Stomach (tissue), 9 donors: ENCODE results near the gene DYNLL1. TPM values are rescaled to one million over a fixed set of nuclear protein-coding genes. Genes with fewer than 3 reads are reported as not detected.

Experiments
- DNase-seq, 2 donors: peaks; one replicate each; pipeline versions ENCODE4 v3.0.0 to v3.0.0-alpha.2; 2013 to 2019
- H3K27ac ChIP-seq, 5 donors: fragments of 200-600 bp in 4 of 5; sonication (generic) in 4 of 5; one replicate each; pipeline ENCODE4 v1.5.1; 2013 to 2019; ENCODE audit warnings: mild to moderate bottlenecking in 1 of 5, moderate library complexity in 1 of 5
- H3K27me3 ChIP-seq, 3 donors: fragments of 200-600 bp; sonication (generic); one replicate each; pipeline ENCODE4 v1.5.1; 2017 to 2019; ENCODE audit warnings: mixed run types in 1 of 3
- H3K36me3 ChIP-seq, 4 donors: fragments of 200-600 bp; sonication (generic); 1 replicate in 3 of 4; 2 replicates in 1 of 4; pipeline ENCODE4 v1.5.1; 2016 to 2019
- H3K4me1 ChIP-seq, 4 donors: fragments of 200-600 bp; sonication (generic); one replicate each; pipeline ENCODE4 v1.5.1; 2016 to 2019
- H3K4me3 ChIP-seq, 4 donors: fragments of 200-600 bp; sonication (generic) in 3 of 4; one replicate each; pipeline ENCODE4 v1.5.1; 2016 to 2019; ENCODE audit warnings: mild to moderate bottlenecking in 1 of 4
- H3K9me3 ChIP-seq, 4 donors: fragments of 200-600 bp; sonication (generic); one replicate each; pipeline ENCODE4 v1.5.1; 2016 to 2019
- EP300 ChIP-seq: sonication (generic); formaldehyde crosslinking; IDR thresholded peaks from one replicate; pipeline ENCODE4 v1.6.1; 2017; ENCODE audit warnings: antibody characterized with exemption
- POLR2A ChIP-seq, 4 donors: fragments of 450-650 bp; IDR thresholded peaks; one replicate each; pipeline ENCODE4 v1.6.1; 2016; ENCODE audit warnings: antibody characterized with exemption in 4 of 4, control low read depth in 2 of 4, mild to moderate bottlenecking in 1 of 4, moderate library complexity in 1 of 4
- POLR2AphosphoS5 ChIP-seq, 3 donors: sonication (generic); formaldehyde crosslinking; IDR thresholded peaks; one replicate each; pipeline ENCODE4 v1.6.1; 2016; ENCODE audit warnings: antibody characterized with exemption in 3 of 3
- WGBS, 5 donors: extraction: QIAGEN DNeasy Blood & Tissue Kit in 3 of 5; methylation state at CpG; one replicate each; pipeline versions ENCODE4 v1.1.5 to v1.1.7; 2013 to 2018; 5-methylcytosine and 5-hydroxymethylcytosine counted together
- intact Hi-C: fragments of 100-400 bp; cut with DNase I; formaldehyde crosslinking; loops from one replicate; pipeline ENCODE4 v1.15.1; 2023; ENCODE audit warnings: low total_unique reads
- polyA plus RNA-seq, 3 donors: library from polyadenylated mRNA; stranded (reverse); fragments of 200-250 nt; gene quantifications; one replicate each; pipeline ENCODE4 v1.2.3, GENCODE V29; 2013
- total RNA-seq, 5 donors: library from RNA; depleted of rRNA; stranded (reverse); fragments of >200 nt; gene quantifications; one replicate each; pipeline versions ENCODE4 v1.1.0 to v1.2.3, GENCODE V29; 2014 to 2016
- TF ChIP-seq, protein P1 (sequence below), 7 experiments: fragments of 450-650 bp in 4 of 7; fragments of 200-600 bp in 3 of 7; sonication (generic) in 3 of 7; IDR thresholded peaks; one replicate each; pipeline ENCODE4 v1.5.1; 2016 to 2019; ENCODE audit warnings: antibody characterized with exemption in 7 of 7, control low read depth in 2 of 7, mild to moderate bottlenecking in 1 of 7
- donor health status: healthy with polysubstance abuse.
- donor health status: Bipolar disorder and iron deficiency.
- donor health status: healthy.

DYNLL1 gene
- total and polyA plus RNA-seq, 8 donors, result 27.2 to 580 (median 174) TPM

DNA sequence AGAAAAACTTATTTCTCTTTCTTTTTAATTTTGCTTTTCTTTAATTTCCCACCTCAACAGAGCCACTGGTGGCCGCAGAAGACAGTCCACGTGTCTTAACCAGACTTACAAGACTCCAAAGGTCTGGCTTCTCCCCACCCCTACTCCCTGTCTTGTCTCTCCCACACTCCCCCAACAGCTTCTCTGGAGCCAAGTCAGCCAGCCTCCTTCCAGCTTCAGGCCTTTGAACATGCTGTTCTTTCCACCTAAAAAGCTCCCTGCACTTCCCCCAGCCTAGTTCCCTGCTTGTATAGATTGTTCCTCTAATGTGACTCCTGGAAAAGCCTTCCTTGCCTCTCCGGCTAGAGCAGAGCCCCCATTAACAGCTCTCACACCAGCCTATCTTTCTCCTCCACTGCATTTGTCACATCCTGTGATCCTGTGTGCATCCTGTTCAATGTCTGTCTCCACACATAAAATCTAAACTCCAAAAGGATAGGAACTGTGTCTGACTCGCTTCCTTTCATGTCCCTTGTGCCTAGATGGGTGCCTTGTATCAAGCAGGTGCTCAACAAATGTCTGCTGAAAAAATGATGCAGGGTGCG, 7.8 kb upstream of the DYNLL1 start:
- intact Hi-C loops, result no loop called here
- peak overlapping the region in 1 of 5 donors; percentile 8 for H3K27ac ChIP-seq
- TF ChIP-seq, protein P1, sequence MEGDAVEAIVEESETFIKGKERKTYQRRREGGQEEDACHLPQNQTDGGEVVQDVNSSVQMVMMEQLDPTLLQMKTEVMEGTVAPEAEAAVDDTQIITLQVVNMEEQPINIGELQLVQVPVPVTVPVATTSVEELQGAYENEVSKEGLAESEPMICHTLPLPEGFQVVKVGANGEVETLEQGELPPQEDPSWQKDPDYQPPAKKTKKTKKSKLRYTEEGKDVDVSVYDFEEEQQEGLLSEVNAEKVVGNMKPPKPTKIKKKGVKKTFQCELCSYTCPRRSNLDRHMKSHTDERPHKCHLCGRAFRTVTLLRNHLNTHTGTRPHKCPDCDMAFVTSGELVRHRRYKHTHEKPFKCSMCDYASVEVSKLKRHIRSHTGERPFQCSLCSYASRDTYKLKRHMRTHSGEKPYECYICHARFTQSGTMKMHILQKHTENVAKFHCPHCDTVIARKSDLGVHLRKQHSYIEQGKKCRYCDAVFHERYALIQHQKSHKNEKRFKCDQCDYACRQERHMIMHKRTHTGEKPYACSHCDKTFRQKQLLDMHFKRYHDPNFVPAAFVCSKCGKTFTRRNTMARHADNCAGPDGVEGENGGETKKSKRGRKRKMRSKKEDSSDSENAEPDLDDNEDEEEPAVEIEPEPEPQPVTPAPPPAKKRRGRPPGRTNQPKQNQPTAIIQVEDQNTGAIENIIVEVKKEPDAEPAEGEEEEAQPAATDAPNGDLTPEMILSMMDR (IDR thresholded peaks at IDR 0.05), result no peak
- TF ChIP-seq POLR2AphosphoS5 (IDR thresholded peaks at IDR 0.05), result no peak
- no peak for TF ChIP-seq EP300
- no peak for TF ChIP-seq POLR2A (IDR thresholded peaks at IDR 0.05)
- no peak for DNase-seq
- H3K27me3 ChIP-seq, result no peaks in the 10 kb centered on the region
- no peak overlapping the region for H3K4me3 ChIP-seq
- no peaks in the 10 kb centered on the region for H3K9me3 ChIP-seq
- peaks cover 0 to 21% (median 17%) of the 10 kb centered on the region in 4 donors for H3K36me3 ChIP-seq
- H3K4me1 ChIP-seq, result no peaks in the 10 kb centered on the region
- 76 to 78% (median 76%) methylated on average over 5 of the region's 5 CpGs for WGBS, 5 donors

DNA sequence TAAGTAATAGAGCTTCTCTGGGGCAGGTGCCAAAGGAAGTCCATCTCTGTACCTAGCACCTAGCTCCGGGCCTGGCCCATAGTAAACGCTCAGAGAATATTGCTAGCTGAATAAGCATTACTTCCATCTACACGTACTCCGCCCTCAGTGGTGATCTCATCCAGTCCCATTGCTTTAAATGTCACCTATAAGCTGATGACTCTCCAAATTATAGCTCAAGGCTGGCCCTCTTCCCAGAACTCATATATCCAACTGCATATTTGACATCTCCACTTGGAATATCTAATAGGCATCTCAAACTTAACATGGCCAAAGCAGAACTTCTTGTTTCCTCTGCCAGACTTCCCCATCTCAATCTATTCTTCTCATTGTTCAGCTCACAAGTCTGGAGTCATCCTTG, 6.9 kb upstream of the DYNLL1 start:
- Histone ChIP-seq H3K4me3 (no peak overlapping the region), H3K4me1 (no peaks in the 10 kb centered on the region), H3K9me3 (no peaks in the 10 kb centered on the region), H3K36me3 (peaks cover 0 to 21% (median 17%) of the 10 kb centered on the region in 4 donors), H3K27me3 (no peaks in the 10 kb centered on the region), H3K27ac (no peak overlapping the region)
- TF ChIP-seq EP300 (no peak), POLR2AphosphoS5 (IDR thresholded peaks at IDR 0.05) (no peak), POLR2A (IDR thresholded peaks at IDR 0.05) (no peak)
- TF ChIP-seq, protein P1 (IDR thresholded peaks at IDR 0.05), result no peak
- WGBS, 5 donors, result 83 to 99% (median 88%) methylated on average over 4 of the region's 4 CpGs
- intact Hi-C loops, result no loop called here
- peak in 1 of 2 donors; percentile 36 for DNase-seq

DNA sequence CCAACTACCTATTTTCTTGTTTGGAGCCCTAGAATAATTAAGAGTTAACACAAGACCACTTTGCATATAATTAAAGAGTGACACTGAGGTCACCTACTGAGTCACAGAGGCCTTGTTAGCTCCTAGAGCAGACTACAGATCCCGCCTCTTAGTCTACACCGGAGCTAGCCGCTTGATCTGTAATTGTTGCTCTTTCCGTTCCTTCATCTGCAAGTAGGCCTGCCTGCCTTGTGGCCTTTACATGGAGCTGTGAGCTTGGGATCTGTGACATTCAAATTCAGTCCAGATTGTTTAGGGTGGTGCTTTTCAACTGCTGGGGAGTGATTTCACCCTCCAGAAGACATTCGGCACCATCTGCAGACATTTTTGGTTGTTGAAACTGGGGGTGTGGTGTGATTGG, 5.6 kb upstream of the DYNLL1 start:
- peaks cover 6 to 11% (median 8%) of the 10 kb centered on the region in 4 donors for H3K4me1 ChIP-seq
- 96 to 98% (median 96%) methylated on average over 5 of the region's 5 CpGs for WGBS, 5 donors
- no peak overlapping the region for H3K4me3 ChIP-seq
- no peak for DNase-seq
- no peaks in the 10 kb centered on the region for H3K9me3 ChIP-seq
- no peaks in the 10 kb centered on the region for H3K27me3 ChIP-seq
- intact Hi-C loops, result no loop called here
- no peak overlapping the region for H3K27ac ChIP-seq
- peaks cover 0 to 21% (median 17%) of the 10 kb centered on the region in 4 donors for H3K36me3 ChIP-seq
- no peak for TF ChIP-seq POLR2A (IDR thresholded peaks at IDR 0.05)
- TF ChIP-seq POLR2AphosphoS5 (IDR thresholded peaks at IDR 0.05), result no peak
- TF ChIP-seq EP300, result no peak
- TF ChIP-seq, protein P1 (IDR thresholded peaks at IDR 0.05), result no peak

DNA sequence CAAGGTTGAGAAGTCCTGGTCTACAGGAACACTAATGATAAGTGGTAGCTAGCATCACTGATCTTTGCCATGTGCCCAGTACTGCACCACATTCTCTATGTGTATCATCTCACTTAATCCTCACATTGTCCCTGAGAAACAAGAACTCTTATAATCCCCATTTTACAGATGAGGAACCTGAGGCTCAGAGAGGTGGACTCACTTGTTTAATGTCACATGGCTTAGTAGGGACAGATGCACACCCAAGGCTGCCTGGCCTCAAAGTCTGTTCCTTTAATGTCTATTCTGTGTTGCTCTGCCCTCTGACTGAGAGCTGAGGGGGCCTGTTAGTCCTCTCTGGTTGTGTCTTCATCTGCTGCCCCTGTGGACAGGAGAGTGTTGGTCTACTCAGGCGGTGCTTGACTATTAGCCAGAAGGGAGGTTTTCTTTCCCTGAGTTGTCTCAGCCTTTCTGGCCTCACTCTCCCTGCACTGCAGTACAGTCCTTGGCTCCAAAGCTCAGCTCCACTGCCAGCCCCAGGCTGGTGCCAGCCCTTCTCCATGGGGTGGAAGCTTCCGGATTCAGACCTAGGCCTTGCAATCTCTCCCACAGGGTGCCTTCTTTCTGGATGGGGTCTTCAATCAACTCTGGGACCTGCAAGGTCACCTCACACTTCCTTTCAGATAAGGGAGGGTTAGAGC, 4.9 kb upstream of the DYNLL1 start:
- WGBS, 5 donors, result 89 to 100% (median 94%) methylated on average over 2 of the region's 2 CpGs
- H3K4me1 ChIP-seq, result peaks cover 7 to 14% (median 11%) of the 10 kb centered on the region in 4 donors
- no peak for DNase-seq

More for the DNA sequence above, 4.9 kb upstream of the DYNLL1 start:
- Histone ChIP-seq H3K27me3 (no peaks in the 10 kb centered on the region), H3K9me3 (no peaks in the 10 kb centered on the region), H3K36me3 (peaks cover 0 to 21% (median 17%) of the 10 kb centered on the region in 4 donors), H3K4me3 (no peak overlapping the region), H3K27ac (no peak overlapping the region)
- no peak for TF ChIP-seq POLR2A (IDR thresholded peaks at IDR 0.05)
- TF ChIP-seq, protein P1 (IDR thresholded peaks at IDR 0.05), result no peak
- TF ChIP-seq POLR2AphosphoS5 (IDR thresholded peaks at IDR 0.05), result no peak
- TF ChIP-seq EP300, result no peak
- intact Hi-C loops, result no loop called here
